GM21367 (cell line): Measurements from ENCODE around the gene VSIR.

Source experiments
- ATAC-seq: cut with Tn5 transposase; IDR thresholded peaks from one replicate; pipeline ENCODE4 v1.9.1; 2021; ENCODE audit not compliant: unreplicated experiment

The VSIR gene

DNA sequence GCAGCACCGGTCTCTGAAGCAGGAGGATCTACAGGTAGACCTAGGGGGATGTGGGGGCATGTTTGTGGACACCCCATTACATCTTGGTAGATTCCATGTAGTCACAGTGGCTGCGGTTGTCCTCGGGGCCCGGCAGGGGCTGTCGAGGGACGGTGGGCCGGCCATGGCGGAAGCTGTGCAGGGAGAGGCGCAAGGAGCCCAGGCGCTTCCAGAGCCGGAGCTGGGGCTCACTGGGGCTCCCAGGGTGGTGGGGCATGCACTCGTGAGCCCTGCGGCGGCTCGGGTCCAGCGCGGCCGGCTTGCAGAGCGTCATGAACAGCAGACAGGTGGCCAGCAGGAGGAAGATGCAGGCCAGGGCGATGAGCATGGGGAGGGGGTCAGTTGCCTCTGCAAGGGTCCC is 57.5 kb downstream of the VSIR start:
- ATAC-seq: no peak

GRCh38 chr10:71715026-71715425 is 58.3 kb downstream of the VSIR start:
- ATAC-seq: no peak

GRCh38 chr10:71714592-71714991 is 58.7 kb downstream of the VSIR start:
- no peak for ATAC-seq

GRCh38 chr10:71714031-71714410 is 59.3 kb downstream of the VSIR start:
- ATAC-seq: no peak

DNA sequence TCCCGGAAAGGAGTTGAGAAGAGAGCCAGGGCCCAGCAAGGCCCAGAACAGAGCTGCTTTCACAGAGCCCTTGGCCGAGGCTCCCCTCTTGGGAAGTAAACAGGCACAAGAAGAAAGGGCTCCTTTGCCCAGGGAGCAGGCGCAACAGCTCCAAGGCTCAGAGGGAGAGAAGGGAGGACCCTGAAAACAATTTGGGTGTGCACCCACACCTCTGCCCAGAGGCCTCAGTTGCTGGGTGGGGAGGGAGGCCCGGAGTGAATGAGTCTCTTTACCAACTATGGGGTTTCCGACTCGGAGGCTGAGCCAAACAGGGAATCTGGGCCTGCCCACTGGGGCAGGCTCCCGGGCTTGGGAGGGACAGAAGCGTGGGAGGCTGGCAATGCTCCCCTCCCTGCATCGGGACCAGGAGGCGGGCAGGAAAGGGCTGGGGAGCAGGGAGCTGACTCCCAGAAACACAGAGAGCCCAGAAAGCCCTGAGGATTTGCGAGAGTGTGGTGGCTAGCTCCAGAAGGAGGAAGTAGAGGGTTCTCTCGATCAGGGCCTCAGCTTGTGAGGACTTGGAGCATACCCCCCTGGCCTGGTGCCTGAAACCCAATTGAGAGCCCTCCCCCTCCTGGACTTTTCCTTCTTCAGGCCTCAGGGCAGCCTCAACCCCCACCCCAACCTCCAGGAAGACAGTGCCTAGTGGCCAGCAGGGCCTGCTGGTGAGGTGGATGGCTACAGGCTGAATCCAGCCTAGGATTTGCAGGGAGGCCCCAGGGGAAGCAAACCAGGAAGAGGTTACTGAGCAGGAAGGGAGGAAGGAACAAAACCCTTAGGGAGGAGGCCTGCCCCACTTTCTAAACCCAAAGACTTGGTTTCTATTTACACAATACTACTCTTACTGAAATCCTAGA is 59.9 kb downstream of the VSIR start:
- ATAC-seq: no peak

- ATAC-seq: no peak
These were observed 60.7 kb downstream of the VSIR start for GRCh38 chr10:71712572-71713134.

DNA sequence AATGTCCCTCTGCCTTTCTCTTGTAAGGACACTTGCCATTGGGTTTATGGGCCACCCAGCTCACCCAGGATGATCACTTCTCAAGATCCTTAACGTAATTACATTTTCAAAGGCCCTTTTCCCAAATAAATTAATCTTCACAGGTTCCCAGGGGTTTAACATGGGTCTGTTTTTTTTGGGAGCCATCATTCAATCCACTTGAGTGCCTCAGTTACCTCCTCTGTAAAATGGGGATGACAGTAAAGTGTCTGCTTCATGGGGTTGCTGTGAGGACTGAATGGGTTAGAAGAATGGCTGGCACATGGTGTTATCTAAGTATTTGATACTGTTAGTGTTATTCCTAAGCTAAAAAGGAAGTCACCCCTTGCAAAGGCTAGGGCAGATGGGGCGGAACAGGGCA is 61.1 kb downstream of the VSIR start:
- no peak for ATAC-seq

GRCh38 chr10:71711052-71711623 is 62.2 kb downstream of the VSIR start:
- ATAC-seq: no peak

GRCh38 chr10:71710519-71710918 is 62.8 kb downstream of the VSIR start:
- no peak for ATAC-seq

DNA sequence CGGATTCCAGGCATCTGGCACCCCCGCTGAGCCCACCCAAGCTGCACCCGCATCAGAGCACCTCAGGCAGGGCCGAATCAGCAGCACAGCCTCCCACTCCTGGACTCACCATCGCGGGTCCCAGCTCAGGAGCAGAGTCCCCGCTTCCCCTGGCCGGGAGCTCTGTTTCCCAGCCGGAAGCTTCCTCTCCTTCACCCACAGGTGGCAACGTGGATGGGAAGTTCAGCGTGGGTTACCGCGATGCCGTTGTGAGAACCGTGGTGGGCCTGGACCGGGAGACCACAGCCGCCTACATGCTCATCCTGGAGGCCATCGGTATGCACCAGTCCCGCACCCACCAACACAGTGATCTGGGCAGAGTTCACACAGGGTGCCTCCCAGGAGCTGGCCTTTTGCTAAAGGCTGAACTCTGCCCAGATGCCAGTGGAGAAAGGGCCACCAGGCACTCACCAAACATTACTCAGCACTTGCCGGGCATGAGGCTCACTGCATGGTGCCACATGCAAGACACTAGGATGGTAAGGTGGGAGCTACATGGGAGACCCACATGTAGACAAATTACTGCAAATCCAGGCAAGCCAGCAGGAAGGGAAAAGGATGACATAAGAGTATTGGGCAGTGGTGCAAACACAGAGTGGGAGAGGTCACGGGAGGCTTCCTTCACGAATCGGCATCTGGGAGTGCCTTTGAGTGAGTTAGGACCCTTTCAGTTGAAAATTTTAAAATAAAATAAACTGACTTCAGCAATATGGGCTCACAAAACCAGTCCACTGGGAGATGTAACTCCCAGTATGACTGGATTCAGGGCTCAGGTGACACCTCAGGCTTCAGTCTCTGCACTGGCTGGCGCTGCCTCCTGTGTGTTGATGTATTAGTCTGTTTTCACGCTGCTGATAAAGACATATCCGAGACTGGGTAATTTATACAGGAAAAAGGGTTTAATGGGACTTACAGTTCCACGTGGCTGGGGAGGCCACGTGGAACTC is 64.1 kb downstream of the VSIR start:
- no peak for ATAC-seq

DNA sequence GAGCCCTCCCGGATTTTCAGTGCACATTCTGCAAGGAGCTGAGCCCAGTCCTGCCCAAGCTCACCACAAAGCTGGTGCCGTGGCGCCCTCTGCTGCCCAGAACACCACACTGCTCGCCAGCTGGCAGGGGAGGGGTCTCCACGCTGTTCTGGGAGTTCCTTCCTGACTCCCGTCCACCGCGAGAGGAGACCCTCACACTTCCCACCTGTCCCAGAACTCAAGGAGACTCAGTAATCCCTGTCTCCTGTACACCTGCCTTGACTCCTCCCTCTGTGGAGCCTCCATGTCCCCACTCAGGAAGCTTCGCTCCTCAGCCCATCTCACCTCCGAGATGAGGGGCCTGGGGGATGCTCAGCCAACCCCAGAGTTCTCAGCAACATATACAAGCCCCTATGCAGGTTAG is 65.0 kb downstream of the VSIR start:
- ATAC-seq: no peak

DNA sequence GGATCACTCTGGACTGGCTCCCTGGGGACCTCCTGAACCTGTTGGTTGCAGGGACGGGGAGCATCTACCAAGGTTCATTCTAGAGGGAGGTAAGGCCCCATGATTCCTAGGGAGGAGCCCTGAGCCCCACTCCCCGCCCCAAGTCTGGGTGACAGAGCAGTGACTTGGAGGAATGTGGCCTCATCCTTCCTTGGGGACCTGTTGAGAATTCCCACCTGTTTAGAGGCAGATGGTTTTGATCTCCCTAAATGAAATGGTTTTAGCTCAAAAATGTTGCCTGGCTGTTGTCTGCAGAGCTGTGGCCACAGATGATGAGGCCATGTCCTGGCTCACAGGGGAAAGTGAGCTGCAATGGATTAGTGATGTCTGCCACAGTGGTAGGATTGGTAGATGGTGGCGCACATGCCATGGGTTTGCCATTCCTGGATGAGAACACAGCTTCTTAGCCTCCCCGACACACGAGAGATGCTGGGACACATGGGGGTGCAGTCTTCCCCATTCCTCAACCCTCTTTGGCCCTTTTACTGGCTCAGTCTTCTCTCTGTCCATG is 66.0 kb downstream of the VSIR start:
- ATAC-seq: no peak

DNA sequence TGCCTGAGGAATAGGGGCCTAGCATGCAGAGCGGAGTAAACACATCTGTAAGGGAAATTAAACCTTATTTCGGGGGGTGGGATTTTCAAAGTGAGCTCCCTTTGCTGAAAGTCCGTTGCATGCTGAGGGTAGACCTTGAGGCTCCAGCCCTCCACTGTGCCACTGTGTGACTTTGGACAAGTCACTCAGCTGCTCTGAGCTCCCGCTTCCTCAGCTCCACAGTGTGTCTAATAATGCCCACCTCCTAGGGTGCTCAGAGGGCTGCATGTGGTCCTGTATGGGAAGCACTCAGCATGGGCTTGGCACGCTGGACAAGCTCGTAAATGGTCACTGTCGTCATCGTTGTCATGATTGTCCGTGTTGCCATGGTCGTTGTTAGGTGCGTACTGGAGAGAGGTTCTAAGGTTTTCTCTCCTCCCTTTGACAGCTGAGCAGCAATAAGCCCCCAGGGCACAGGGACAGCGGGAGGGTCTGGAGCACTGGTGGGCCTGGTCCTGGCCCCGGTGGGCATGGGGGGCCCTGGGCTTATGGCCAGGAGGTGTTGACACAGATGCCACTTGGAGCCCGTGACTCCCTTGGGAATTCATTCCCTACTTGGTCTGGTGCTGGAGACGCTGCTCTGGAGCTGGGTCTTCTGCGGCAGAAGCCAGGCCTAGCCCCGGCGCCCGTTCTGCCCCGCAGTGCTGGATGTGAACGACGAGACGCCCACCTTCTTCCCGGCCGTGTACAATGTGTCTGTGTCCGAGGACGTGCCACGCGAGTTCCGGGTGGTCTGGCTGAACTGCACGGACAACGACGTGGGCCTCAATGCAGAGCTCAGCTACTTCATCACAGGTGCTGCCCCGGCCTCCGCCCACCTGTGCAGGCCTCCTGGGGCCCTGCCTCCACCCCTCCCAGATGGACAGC is 66.9 kb downstream of the VSIR start:
- no peak for ATAC-seq

- ATAC-seq: no peak
These were observed 67.7 kb downstream of the VSIR start for GRCh38 chr10:71705582-71705981.

DNA sequence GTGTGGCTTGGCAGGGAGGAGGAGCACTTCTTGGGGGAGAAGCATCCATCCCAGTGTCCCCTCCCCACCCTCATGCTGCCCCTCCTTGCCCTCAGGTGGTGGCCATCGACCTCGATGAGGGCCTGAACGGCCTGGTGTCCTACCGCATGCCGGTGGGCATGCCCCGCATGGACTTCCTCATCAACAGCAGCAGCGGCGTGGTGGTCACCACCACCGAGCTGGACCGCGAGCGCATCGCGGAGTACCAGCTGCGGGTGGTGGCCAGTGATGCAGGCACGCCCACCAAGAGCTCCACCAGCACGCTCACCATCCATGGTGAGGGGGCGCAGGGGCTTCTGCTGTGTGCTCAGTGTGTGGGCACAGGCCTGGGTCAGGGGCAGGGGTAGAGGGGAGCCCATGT is 68.5 kb downstream of the VSIR start:
- ATAC-seq: no peak

- ATAC-seq: no peak
These were observed 69.7 kb downstream of the VSIR start for GRCh38 chr10:71703577-71703976.

GRCh38 chr10:71701496-71702132 is 71.7 kb downstream of the VSIR start:
- no peak for ATAC-seq

DNA sequence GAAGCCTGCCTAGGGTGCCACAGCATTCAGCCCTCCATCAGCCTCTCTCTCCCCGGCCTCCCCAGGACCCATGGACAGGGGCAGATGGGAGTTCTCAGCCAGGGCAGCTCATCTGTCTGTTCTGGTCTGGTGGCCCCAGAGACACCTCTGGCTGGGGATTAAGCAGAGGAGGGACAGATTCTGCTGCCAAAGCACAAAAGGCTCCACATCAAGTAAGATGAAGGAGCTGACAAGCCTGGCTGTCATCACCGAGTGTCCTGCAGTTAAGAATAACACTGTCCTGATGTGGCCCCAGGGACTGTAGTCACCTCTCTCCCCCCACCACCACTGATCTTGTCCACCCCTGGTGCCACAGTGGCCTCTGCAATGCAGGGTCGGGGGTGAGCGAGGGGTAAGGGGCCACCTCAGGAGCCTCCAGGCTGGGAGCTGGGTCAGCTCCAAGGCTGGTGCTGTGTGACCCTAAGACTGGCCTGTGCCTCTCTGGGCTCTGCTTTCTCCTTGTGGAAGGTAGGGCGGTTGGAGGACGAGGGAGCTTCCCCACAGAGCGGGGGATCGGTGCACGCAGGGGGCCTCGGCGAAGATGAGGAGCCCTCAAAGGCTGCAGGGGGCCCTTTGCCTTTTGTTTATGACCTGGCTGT is 72.5 kb downstream of the VSIR start:
- ATAC-seq: no peak

GRCh38 chr10:71698737-71699136 is 74.6 kb downstream of the VSIR start:
- ATAC-seq: no peak
